Measurements from ENCODE around the gene CPSF3.

GRCh38 chr2:9401646-9402371 lies 21.6 kb upstream of the CPSF3 start:
- TF ChIP-seq ZNF335 (tag by site-specific recombination; conservative IDR thresholded peaks at IDR 0.05) (no peak), ZNF558 (tag by site-specific recombination; IDR thresholded peaks at IDR 0.05) (no peak), ZNF175 (tag by site-specific recombination; IDR thresholded peaks at IDR 0.05) (no peak), CTCF (tag by site-specific recombination; IDR thresholded peaks at IDR 0.05) (no peak), ZNF777 (tag by site-specific recombination; IDR thresholded peaks at IDR 0.05; ENCODE audit: borderline replicate concordance) (no peak)
